OCI-LY3 (cell line): ENCODE data around the gene PLAC8.
A peak's percentile ranks its signal among the peaks of the same experiment; 100 is the strongest.

Experiments used
- H2AFZ ChIP-seq: fragments of 200-600, 300-600 bp; shearing (Covaris generic); 2 replicates; pipeline ENCODE4 v1.6.0; 2014; ENCODE audit warnings: antibody characterized with exemption, low read depth, low read length
- H3K27ac ChIP-seq: fragments of 200-600, 300-600 bp; sonication (generic); 2 replicates; pipeline ENCODE4 v1.5.1; 2014; ENCODE audit warnings: mild to moderate bottlenecking, low read length, moderate library complexity, mixed read lengths
- H3K27me3 ChIP-seq: fragments of 200-600, 300-600 bp; sonication (generic); 2 replicates; pipeline ENCODE4 v1.6.1; 2014; ENCODE audit warnings: low read depth, low read length, mixed read lengths
- H3K36me3 ChIP-seq: fragments of 200-600, 300-600 bp; sonication (generic); replicated peaks from 2 replicates; pipeline ENCODE3; 2014; ENCODE audit warnings: low read depth, low read length, mixed read lengths
- H3K4me1 ChIP-seq: fragments of 300-600, 200-600 bp; sonication (generic); 2 replicates; pipeline ENCODE4 v1.6.1; 2014; ENCODE audit warnings: low read length, mixed read lengths
- H3K4me2 ChIP-seq: fragments of 200-600, 300-600 bp; sonication (generic); 2 replicates; pipeline ENCODE4 v1.6.1; 2014; ENCODE audit warnings: low read length, mixed read lengths
- H3K4me3 ChIP-seq: fragments of 300-600, 200-600 bp; sonication (generic); 2 replicates; pipeline ENCODE4 v1.5.1; 2014; ENCODE audit warnings: antibody characterized with exemption, mild to moderate bottlenecking, low read length, moderate library complexity
- H3K79me2 ChIP-seq: fragments of 300-600, 200-600 bp; shearing (Covaris generic); 2 replicates; pipeline ENCODE4 v1.6.1; 2014; ENCODE audit warnings: mild to moderate bottlenecking, low read length, mixed read lengths
- H3K9ac ChIP-seq: fragments of 300-600, 200-600 bp; shearing (Covaris generic); 2 replicates; pipeline ENCODE4 v1.6.0; 2014; ENCODE audit warnings: mild to moderate bottlenecking, low read length, moderate library complexity
- H3K9me3 ChIP-seq: fragments of 200-600, 300-600 bp; shearing (Covaris generic); 2 replicates; pipeline ENCODE4 v1.6.1; 2014; ENCODE audit warnings: low read length, mixed read lengths; ENCODE audit not compliant: insufficient read depth
- H4K20me1 ChIP-seq: fragments of 200-600, 300-600 bp; sonication (generic); 2 replicates; pipeline ENCODE4 v1.6.1; 2016; ENCODE audit warnings: low read length, mixed read lengths; ENCODE audit not compliant: insufficient read depth
- EZH2phosphoT487 ChIP-seq: fragments of 200-600 bp; shearing (Covaris generic); IDR thresholded peaks from 2 replicates; pipeline ENCODE4 v1.6.1; 2018; ENCODE audit warnings: antibody characterized with exemption, mixed run types, low read depth
- TF ChIP-seq, protein P1 (sequence below): fragments of 200-600, 300-600 bp; sonication (generic); IDR thresholded peaks from 2 replicates; pipeline ENCODE4 v1.5.1; 2014; ENCODE audit warnings: antibody characterized with exemption, low read length, low read depth

Gene PLAC8

DNA sequence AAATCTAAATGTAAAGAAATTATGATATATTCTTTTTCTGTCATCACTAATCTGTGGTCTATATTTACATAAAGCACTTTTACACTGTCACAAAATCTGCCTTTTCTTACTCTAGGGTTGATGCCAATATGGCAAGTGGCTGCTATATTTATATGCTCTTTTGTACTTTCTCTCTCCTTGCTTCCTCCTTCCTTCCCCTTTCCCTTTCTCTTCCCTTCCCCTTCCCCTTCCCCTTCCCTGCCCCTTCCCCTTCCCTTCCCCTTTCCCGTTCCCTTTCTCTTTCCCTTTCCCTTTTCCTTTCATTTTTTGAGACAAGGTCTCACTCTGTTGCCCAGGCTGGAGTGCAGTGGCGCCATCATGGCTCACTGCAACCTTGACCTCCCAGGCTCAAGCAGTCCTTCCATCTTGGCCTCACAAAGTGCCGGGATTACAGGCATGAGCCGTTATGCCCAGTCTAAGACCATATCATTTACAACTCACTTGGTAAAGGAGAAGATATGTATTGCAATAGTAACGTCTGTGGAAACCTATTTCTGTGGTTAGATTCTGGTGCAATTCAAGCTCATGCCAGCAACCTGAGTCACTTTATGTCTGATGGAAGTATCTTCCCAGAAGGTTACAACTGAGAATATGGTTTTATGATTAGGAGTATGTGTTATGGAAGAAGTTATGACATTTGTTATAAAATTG, 13.9 kb upstream of the PLAC8 start:
- no peak overlapping the region for H3K9ac ChIP-seq
- no peak overlapping the region for H3K4me2 ChIP-seq

DNA sequence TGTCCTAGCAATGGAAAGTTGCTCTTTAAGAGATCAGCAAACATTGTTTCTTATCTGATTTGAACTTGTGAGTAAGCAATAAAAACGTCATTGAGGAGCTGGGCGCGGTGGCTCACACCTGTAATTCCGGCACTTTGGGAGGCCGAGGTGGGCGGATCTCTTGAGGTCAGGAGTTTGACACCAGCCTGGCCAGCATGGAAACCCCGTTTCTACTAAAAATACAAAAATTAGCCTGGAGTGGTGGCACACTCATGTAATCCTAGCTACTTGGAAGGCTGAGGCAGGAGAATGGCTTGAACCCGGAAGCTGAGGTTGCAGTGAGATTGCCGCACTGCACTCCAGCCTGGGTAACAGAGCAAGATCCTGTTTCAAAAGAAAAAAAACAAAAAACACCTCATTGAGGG, 11.2 kb upstream of the PLAC8 start:
- Histone ChIP-seq H3K9me3 (no peaks in the 10 kb centered on the region), H3K27me3 (no peaks in the 10 kb centered on the region), H2AFZ (no peak overlapping the region), H3K4me1 (peaks cover 33% of the 10 kb centered on the region), H3K79me2 (no peaks in the 10 kb centered on the region), H3K27ac (no peak overlapping the region), H3K36me3 (no peaks in the 10 kb centered on the region), H4K20me1 (no peaks in the 10 kb centered on the region), H3K9ac (no peak overlapping the region), H3K4me3 (no peak overlapping the region), H3K4me2 (peak overlapping the region; percentile 42; the same call in 1 of the 2 replicates)
- TF ChIP-seq EZH2phosphoT487: no peak
- TF ChIP-seq, protein P1, sequence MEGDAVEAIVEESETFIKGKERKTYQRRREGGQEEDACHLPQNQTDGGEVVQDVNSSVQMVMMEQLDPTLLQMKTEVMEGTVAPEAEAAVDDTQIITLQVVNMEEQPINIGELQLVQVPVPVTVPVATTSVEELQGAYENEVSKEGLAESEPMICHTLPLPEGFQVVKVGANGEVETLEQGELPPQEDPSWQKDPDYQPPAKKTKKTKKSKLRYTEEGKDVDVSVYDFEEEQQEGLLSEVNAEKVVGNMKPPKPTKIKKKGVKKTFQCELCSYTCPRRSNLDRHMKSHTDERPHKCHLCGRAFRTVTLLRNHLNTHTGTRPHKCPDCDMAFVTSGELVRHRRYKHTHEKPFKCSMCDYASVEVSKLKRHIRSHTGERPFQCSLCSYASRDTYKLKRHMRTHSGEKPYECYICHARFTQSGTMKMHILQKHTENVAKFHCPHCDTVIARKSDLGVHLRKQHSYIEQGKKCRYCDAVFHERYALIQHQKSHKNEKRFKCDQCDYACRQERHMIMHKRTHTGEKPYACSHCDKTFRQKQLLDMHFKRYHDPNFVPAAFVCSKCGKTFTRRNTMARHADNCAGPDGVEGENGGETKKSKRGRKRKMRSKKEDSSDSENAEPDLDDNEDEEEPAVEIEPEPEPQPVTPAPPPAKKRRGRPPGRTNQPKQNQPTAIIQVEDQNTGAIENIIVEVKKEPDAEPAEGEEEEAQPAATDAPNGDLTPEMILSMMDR: no peak

More for the DNA sequence above, 13.9 kb upstream of the PLAC8 start:
- H3K79me2 ChIP-seq: no peaks in the 10 kb centered on the region
- H3K36me3 ChIP-seq: no peaks in the 10 kb centered on the region
- H3K27ac ChIP-seq: no peak overlapping the region
- no peak overlapping the region for H2AFZ ChIP-seq
- no peaks in the 10 kb centered on the region for H3K9me3 ChIP-seq
- H4K20me1 ChIP-seq: no peaks in the 10 kb centered on the region
- no peaks in the 10 kb centered on the region for H3K27me3 ChIP-seq
- H3K4me1 ChIP-seq: peaks cover 45% of the 10 kb centered on the region
- TF ChIP-seq EZH2phosphoT487: no peak
- no peak overlapping the region for H3K4me3 ChIP-seq

DNA sequence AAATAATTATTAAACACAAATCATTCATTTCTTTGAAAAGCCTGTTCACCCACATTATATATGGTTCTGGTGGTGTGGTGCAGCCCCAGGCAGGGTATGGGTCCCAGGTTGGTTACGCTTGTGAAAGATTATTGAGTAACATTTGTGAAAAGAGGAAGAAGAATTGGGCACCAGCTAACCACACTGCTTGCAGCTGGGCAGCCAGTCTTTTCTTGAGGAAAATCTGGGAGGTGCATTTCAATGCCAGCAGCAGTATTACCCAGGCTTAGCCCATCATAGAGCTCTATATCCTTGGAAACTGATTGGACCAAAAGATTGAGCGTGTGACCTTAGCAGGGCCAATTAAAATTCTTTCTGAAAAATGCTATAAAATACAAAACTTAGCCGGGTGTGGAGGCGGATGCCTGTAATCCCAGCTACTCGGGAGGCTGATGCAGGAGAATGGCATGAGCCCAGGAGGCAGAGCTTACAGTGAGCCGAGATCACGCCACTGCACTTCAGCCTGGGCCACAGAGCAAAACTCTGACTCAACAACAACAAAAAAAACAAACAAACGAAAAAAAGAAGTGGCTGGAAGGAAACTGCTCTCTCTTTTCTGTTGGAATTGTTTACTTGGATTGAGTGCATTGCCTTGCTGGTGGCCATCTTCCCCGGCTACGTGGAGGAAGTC, 9.7 kb upstream of the PLAC8 start:
- H3K9me3 ChIP-seq: no peaks in the 10 kb centered on the region
- no peak overlapping the region for H3K9ac ChIP-seq
- peaks cover 32% of the 10 kb centered on the region for H3K4me1 ChIP-seq
- H3K4me2 ChIP-seq: peak overlapping the region; percentile 41
- peak overlapping the region; percentile 11; the same call in 1 of the 2 replicates for H3K4me3 ChIP-seq
- TF ChIP-seq, protein P1: no peak
- TF ChIP-seq EZH2phosphoT487: no peak
- H3K27ac ChIP-seq: no peak overlapping the region
- no peaks in the 10 kb centered on the region for H3K36me3 ChIP-seq
- H2AFZ ChIP-seq: peak overlapping the region; percentile 36; the same call in 1 of the 2 replicates
- H3K79me2 ChIP-seq: no peaks in the 10 kb centered on the region
- H4K20me1 ChIP-seq: no peaks in the 10 kb centered on the region
- no peaks in the 10 kb centered on the region for H3K27me3 ChIP-seq

DNA sequence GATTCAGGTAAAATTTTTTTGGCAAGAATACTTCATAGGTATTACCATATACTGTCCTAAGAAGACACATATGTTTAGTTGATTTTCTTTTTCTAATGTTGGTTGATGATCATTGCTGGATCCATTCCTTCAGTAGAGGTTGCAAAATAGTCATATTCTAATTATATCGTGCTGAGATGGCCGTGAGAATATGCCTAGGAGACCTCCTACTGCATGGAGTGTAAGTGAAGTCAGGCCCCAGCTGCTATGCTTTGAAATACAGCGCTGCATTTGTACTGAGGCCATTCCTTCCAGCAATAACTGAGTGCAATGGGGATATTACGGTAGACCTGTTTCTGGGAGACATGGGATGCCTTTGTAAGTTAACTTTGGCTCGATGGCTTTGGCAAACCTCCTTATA, 6.7 kb upstream of the PLAC8 start:
- TF ChIP-seq EZH2phosphoT487: no peak
- TF ChIP-seq, protein P1: no peak
- H3K27ac ChIP-seq: no peak overlapping the region
- no peaks in the 10 kb centered on the region for H3K79me2 ChIP-seq

More for the DNA sequence above, 6.7 kb upstream of the PLAC8 start:
- Histone ChIP-seq H3K36me3 (no peaks in the 10 kb centered on the region), H3K4me3 (no peak overlapping the region), H2AFZ (no peak overlapping the region), H3K9ac (no peak overlapping the region), H3K4me2 (no peak overlapping the region), H4K20me1 (no peaks in the 10 kb centered on the region), H3K4me1 (peaks cover 19% of the 10 kb centered on the region), H3K27me3 (no peaks in the 10 kb centered on the region), H3K9me3 (no peaks in the 10 kb centered on the region)
